Activated CD8-positive, alpha-beta memory T cell treated with anti-CD3 and anti-CD28 coated beads for 4 hours (primary cell): ENCODE results near the gene VAT1L.

Source experiments
- DNase-seq, 2 donors: peaks; one replicate each; pipeline ENCODE4 v3.0.0-alpha.2; 2020; ENCODE audit warnings: low read depth in 2 of 2

Gene VAT1L

DNA sequence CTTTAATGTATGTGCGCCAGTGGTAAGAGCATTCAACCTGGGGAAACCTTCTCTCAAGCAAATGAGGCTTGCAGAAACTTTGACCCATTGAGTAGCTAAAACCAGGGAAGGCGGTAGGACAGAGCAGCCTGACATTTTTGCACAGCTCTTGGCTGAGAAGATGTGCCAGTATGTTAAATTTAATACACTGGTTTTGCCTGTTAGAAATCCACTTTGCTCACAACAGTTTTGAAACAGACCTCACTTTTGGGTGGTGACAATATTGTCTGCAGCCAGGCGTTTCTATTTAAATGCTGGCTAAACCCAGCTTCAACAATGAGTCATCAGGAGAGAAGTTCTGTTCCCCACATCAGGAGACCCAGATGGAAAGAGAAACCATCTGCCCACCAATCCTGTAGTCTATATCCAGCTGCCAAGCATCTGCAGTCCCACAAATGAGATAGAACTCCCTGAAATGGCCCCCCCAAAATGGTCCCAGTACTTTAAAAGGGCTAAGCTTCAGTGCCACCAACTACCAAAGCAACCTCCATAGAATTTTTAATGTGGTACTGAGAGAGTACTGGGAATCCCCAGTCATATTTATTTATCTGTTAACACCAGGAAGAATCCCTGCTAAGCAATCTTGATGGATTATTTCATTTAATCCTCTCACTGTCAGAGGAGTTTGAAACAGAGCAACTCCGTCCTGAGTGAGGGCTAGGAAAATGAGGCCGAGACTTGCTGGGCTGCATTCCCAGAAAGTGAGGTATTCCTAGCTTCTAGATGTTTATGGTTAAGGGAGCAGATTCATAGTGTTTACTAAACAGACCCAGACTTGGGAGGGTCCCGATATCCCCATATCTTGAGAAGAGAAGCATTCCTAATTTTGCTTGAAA is 205.0 kb downstream of the VAT1L start:
- DNase-seq: no peak

DNA sequence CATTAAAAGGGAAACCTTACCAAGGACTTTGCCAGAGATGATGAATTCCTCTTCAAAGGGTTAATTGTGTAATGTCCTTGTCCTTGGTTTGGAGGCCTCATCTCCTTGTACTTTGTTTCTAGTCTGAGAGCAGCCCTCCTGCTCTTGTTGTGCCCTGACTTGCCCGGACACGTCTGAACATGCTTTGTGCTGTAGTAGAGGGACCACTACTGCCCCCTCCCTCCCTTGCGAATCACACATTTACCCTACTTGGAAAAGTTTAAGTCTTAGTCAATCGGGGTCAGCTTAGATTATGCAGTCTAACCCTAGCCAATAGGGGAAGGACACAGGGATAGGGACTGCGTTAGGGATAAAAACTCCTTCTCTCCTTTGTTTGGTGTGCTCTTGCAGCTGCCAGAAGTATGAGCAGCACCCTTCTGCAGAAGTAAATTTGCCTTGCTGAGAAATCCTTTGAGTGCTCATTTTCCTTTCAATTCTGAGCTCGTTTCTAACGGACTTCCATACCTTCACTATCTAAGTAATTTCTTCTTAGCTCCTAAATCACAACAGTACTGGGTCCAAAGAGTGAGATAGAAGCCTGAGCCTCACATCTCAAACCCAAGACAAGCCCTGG is 207.6 kb downstream of the VAT1L start:
- no peak for DNase-seq

DNA sequence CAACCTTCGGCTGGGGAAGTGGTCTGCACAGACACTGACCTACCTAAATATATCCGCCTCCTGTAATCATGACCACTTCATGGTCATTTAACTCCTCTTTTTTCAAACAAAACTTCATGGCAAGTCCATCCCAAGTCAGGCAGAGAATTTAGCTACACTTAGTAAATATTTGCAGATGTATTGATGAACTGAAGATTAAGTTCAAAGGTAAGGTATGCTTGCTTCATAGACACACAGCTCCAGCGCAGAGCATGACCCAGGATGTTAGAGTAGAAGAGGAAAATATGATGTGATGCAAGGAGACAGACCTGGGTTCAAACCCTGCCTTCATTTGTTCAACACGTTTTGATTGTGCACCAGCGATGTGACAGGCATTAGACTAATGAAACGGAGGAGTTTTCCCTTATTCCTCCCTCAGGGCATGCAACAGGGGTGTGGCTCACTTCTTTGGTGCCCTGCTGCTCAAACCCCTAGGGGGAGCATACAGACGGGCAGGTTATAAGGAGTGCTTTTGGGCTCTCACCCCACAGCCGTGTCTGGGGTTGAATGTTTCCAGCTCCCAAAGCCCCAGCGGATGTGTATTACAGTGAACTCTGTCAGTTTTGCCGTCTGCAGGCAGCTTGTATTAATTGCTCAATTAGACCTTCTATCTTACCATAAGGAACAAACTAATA is 210.1 kb downstream of the VAT1L start:
- no peak for DNase-seq

DNA sequence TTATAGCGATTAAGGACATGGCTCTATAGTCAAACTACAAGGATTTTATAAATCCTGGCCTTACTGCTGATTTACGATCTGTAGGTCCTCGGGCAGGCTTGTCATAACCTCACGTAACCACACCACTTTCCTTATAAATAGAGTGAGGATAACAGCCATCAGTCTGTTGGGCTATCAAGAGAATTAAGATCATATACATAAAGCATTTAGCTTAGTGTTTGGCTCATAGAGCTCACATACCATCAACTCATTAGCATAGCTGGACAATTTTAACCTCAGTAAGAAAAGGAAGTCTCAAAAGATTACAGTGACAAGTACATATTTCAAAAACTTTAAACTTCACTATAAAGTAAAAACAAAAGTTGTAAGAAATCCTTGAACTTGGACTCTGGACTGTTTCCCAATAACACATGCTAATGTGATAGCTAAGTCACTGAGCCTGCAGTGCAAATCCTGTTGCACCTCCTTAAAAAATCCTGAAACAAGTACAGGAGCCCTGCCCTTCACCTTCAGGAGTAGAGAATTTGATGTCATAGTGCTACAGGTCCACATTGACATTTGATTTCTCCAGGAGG is 213.2 kb downstream of the VAT1L start:
- DNase-seq: no peak

DNA sequence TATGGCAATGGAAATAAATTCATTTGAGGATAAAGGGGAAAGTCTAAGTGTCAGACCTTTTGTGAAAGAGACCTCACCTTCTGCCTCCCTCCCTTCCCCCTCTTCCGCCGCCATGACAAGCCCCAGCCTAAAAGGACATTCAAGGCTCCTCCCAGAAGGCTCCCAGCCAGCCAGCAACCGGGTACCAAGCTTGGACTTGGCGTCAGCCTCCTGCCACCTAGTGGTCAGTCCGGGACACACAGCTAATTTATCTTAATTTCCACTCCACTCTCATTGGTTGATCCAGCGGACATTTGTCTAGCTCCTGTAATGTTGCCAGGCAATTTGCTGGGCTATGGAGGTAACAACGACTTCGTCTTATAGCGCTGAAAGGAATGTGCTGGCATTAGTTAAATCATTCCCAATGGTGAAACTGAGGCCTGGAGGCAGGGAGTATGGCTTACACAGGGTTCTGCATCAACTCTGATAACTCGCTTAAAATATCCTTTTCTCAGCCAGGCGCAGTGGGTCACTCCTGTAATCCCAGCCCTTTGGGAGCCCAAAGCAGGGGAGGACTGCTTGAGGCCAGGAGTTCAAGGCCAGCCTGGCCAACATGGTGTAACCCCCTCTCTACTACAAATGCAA is 214.7 kb downstream of the VAT1L start:
- DNase-seq: peak; percentile 10 to 20

DNA sequence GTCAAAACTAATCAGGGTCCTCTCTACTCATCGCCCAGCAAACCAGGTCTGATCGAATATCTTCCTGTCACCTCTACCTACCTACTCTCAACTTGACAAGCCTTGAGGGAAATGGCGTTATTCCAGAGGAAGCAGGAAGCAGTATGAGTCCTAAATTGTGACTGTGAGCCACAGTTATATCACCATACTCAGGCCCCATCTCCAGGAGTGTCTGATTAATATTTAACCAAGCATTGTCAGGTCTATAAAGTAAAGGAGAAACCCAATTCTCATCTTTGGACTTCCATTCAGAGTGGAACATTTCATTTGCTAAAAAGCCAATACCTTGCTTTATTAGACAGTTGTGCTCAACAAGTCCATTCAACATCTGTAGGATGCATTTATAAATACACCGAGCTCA is 216.2 kb downstream of the VAT1L start:
- DNase-seq: no peak

DNA sequence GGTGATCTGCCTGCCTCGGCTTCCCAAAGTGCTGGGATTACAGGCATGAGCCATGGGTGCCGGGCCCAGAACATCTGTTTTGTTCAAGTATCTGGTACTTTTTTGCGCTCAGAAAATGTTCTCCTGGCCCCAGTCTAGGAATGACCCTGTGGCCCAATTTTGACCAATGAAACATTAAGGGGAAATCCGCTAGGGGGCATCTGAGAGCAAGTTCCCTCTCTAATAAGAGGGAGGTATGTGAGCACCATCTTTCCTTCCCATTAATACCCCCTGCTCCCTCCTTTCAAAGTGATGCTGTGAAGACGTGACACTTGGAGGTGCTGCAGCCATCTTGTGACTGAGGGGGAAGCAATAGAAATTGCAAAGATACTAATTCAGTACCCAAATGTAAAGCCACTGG is 217.5 kb downstream of the VAT1L start:
- DNase-seq: no peak

DNA sequence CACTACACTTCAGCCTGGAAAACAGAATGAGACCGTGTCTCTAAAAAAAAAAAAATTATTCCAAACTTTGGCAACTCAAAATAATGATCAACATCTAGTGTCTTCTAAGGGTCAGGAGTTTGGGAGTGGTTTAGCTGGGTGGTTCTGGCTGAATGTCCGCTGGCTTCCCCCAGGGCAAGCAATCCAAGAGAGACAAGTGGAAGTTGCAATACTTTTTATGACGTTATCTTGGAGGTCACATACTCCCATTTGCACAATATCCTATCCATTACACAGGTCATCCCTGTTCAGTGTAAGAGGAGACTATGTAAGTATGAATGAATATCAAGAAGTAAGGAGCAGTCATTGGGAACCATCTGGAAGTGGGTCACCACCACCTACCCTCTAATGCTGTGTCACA is 218.8 kb downstream of the VAT1L start:
- no peak for DNase-seq

DNA sequence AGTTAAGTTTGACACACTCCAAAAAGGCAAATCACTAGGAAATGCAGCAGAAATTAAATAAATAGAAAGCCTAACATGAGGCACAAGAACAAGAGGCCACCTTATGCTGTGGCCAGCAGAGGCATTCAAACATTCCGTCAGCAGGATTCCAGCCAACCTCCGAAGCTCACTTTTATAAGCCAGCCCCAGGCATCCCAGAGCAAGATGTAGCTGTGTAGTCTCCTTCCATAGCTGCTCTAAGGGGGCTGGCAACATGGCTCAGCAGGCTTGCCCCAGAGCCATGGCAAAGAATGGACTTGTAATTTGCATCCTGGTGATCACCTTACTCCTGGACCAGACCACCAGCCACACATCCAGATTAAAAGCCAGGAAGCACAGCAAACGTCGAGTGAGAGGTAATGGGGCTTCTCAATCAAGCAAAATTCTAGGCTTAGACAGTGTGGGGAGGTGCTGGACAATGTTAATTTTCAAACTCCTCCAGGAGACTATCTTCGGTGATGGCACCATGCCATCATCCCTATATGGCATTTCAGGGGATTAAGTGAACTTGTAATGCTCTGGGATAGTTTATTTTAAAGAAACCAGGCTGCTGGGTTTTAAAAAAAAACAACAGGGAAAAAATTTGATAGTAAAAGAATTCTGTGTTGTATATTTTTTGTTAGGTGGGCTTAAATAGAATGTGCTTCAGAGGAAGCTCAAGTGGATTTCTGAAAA is 234.1 kb downstream of the VAT1L start, which contains the start of gene CLEC3A:
TSS of gene CLEC3A (plus strand) at position 202 of the 714 bp plus-strand sequence. CDS start at position 281, 79 bp downstream.
- DNase-seq: no peak

DNA sequence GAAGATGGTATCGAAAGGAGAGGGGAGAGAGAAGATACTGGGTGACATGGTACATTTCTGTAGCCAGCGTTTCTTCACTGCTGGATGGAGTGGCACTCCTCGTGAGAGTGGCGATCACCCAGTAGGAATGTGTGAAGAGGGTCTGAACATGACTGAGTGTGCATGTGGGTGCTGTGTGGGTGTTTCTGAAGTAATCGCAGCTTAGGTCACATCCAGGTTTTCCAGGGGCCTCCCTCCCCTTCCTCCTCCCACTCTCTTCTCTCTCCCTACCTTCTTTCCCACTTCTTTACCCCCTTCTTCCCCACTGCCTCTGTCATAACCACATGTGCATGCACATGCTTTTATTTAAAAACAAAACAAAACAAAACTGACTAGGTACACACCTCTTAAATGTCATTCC is 235.8 kb downstream of the VAT1L start:
- DNase-seq: no peak

DNA sequence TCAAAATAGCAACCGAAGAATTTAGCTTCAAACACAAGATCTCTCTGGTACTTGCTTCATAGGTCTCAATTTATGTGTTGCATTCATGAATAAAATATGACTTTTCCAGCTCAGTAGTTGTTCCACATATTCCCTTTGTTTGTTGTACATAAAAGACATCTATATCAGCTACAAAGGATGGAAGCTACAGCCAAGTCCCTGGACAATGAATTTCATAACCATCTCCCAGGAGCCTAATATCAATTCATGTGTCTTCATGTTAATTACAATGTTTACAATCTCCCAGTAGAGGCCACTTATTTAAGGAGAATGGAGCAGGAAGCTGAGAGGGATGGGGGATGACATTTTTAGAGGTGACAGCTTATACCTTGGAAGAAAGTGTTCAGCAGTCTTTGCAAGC is 237.3 kb downstream of the VAT1L start:
- DNase-seq: no peak

DNA sequence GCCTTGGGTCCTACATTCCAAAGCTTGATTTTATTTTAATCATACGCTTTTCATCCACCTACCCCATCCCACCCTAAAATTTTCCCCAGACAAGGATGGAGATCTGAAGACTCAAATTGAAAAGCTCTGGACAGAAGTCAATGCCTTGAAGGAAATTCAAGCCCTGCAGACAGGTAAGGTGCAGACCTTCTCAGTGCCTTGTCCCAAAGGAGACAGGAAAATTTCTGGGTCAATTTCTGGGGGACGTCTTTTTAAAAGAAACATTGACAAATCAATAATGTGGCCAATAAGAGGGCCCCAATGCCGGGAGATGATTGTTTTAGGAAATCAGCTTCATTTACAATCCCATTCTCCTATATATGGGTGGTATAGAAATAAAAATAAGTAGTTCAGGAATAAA is 239.7 kb downstream of the VAT1L start:
- no peak for DNase-seq
